ENCODE measurements around the gene ST3GAL3. TPM values are rescaled to one million over a fixed set of nuclear protein-coding genes. Genes with fewer than 3 reads are reported as not detected.
A peak's percentile ranks its signal among the peaks of the same experiment; 100 is the strongest.

Gene ST3GAL3
- total and polyA plus RNA-seq, 2 of the 13 experiments (the other 11 are each of a cell fraction or from before 2014, with no cell fraction given), result 5.1 to 8.1 TPM

- TF ChIP-seq HBP1 (CRISPR knock-in tag; IDR thresholded peaks at IDR 0.05; ENCODE audit: low read depth), result peak; percentile 80; the same call in 1 of the 2 replicates
- TF ChIP-seq ZSCAN21 (CRISPR knock-in tag; IDR thresholded peaks at IDR 0.05; ENCODE audit: borderline replicate concordance), result peak; percentile 61
- peak; percentile 44; the same call in 1 of the 2 replicates for TF ChIP-seq PBX2 (CRISPR knock-in tag; IDR thresholded peaks at IDR 0.05)
- TF ChIP-seq MTA1 (CRISPR knock-in tag; IDR thresholded peaks at IDR 0.05; ENCODE audit: borderline replicate concordance), result peak; percentile 79; the same call in 1 of the 2 replicates
- peak; percentile 48; the same call in 1 of the 2 replicates for TF ChIP-seq RERE (CRISPR knock-in tag; IDR thresholded peaks at IDR 0.05; ENCODE audit: low read depth)
- TF ChIP-seq ZNF619 (CRISPR knock-in tag; IDR thresholded peaks at IDR 0.05), result peak; percentile 98; the same call in 1 of the 2 replicates
- peak in 1 of 2 experiments; percentile 63; a peak in 2 of 4 replicates for TF ChIP-seq ATF4 (CRISPR knock-in tag; IDR thresholded peaks at IDR 0.05)
- no peak for TF ChIP-seq TAF15 (IDR thresholded peaks at IDR 0.05; ENCODE audit: low read depth, low read length, poor library complexity, severe bottlenecking)
- TF ChIP-seq SIN3B (IDR thresholded peaks at IDR 0.05; ENCODE audit: low read length), result no peak
- peak; percentile 68; the same call in 1 of the 2 replicates for TF ChIP-seq ZBTB38 (CRISPR knock-in tag; IDR thresholded peaks at IDR 0.05)
- no peak for TF ChIP-seq ZNF138 (CRISPR knock-in tag; IDR thresholded peaks at IDR 0.05; ENCODE audit: low read depth)
- TF ChIP-seq AHDC1 (CRISPR knock-in tag; IDR thresholded peaks at IDR 0.05; ENCODE audit: borderline replicate concordance), result peak; percentile 70; the same call in 1 of the 2 replicates
Observed at GRCh38 chr1:43946236-43947060, 239.1 kb downstream of the ST3GAL3 start, which contains the start of gene IPO13 (continued).

All from HepG2 (cell line).